ENCODE measurements around the gene LRRC10B. TPM values are rescaled to one million over a fixed set of nuclear protein-coding genes. Genes with fewer than 3 reads are reported as not detected.

Gene LRRC10B
- total RNA-seq, 1 experiment from 2014 or later: not detected

- intact Hi-C loops (cut with micrococcal nuclease): no loop called here
- POLR2A ChIA-PET: no interaction called here
- Histone ChIP-seq H4K20me1 (ENCODE audit: insufficient read depth) (no peaks in the 10 kb centered on the region), H3K79me2 (ENCODE audit: insufficient read depth, low read length) (no peaks in the 10 kb centered on the region), H3K4me3 (replicated peaks in 1 of 2; ENCODE audit: low read depth in 1 of 2, low read length in 2 of 2) (no peak overlapping the region), H3K9me3 (ENCODE audit: control insufficient read depth in 1 of 2, insufficient read depth in 1 of 2, low read depth in 1 of 2, low read length in 2 of 2) (no peaks in the 10 kb centered on the region), H3K27ac (ENCODE audit: low read depth, low read length) (no peak overlapping the region), H3K9ac (ENCODE audit: low read length) (no peak overlapping the region), H2AFZ (ENCODE audit: low read depth, low read length, poor library complexity, severe bottlenecking) (no peak overlapping the region), H3K4me1 (ENCODE audit: control insufficient read depth in 1 of 2, insufficient read depth in 2 of 2, low read length in 2 of 2) (peaks cover 6 to 23% of the 10 kb centered on the region in 2 experiments), H3K9me2 (ENCODE audit: insufficient read depth) (no peaks in the 10 kb centered on the region), H3K27me3 (ENCODE audit: insufficient read depth, low read length) (no peaks in the 10 kb centered on the region), H3K4me2 (ENCODE audit: low read length) (no peak overlapping the region), H3K36me3 (ENCODE audit: control insufficient read depth in 1 of 2, insufficient read depth in 2 of 2, low read length in 2 of 2) (no peaks in the 10 kb centered on the region; a peak in 1 of 4 replicates)
- ATAC-seq (no peak), DNase-seq (ENCODE audit: low read depth, low spot score) (no peak)
- BruUV-seq (replicated peaks): no TSS peak
- no peak for TF ChIP-seq ZFX (IDR thresholded peaks at IDR 0.05)
- no peak for TF ChIP-seq CEBPB (IDR thresholded peaks at IDR 0.05; ENCODE audit: low read depth)
- TF ChIP-seq POLR2AphosphoS5 (IDR thresholded peaks at IDR 0.05; ENCODE audit: low read depth, low read length): no peak
- no peak for TF ChIP-seq POLR2A (IDR thresholded peaks at IDR 0.05; ENCODE audit: borderline replicate concordance, extremely low read depth, insufficient read depth, insufficient read length)
- no peak for TF ChIP-seq ZNF274 (IDR thresholded peaks at IDR 0.05; ENCODE audit: low read depth, low read length)
- no peak for TF ChIP-seq TCF7L2 (IDR thresholded peaks at IDR 0.05; ENCODE audit: borderline replicate concordance, extremely low read depth, insufficient read depth, insufficient read length)
- no peak for TF ChIP-seq FOSL1 (IDR thresholded peaks at IDR 0.05; ENCODE audit: low read depth)
- TF ChIP-seq EGR1 (IDR thresholded peaks at IDR 0.05; ENCODE audit: low read depth): no peak
- no peak for TF ChIP-seq ELF1 (IDR thresholded peaks at IDR 0.05; ENCODE audit: borderline replicate concordance, low read depth)
- TF ChIP-seq REST (IDR thresholded peaks at IDR 0.05; ENCODE audit: low read depth): no peak
- TF ChIP-seq SIN3A (IDR thresholded peaks at IDR 0.05; ENCODE audit: low read depth): no peak
- no peak for TF ChIP-seq RAD21 (IDR thresholded peaks at IDR 0.05; ENCODE audit: low read depth)
- TF ChIP-seq CTCF (IDR thresholded peaks at IDR 0.05 in 2 of 3, conservative IDR thresholded peaks at IDR 0.05 in 1 of 3; ENCODE audit: borderline replicate concordance in 1 of 3, insufficient read depth in 1 of 3, low read depth in 2 of 3, low read length in 2 of 3): no peak
- no peak for TF ChIP-seq JUND (IDR thresholded peaks at IDR 0.05)
- TF ChIP-seq EZH2 (IDR thresholded peaks at IDR 0.05): no peak
- TF ChIP-seq SP1 (IDR thresholded peaks at IDR 0.05; ENCODE audit: low read depth): no peak
- no peak for TF ChIP-seq ZBTB33 (IDR thresholded peaks at IDR 0.05; ENCODE audit: extremely low read depth, insufficient replicate concordance, low read length)
- no peak for TF ChIP-seq ATF3 (IDR thresholded peaks at IDR 0.05)
- RAD21 ChIA-PET (ENCODE audit: low non-redundant PET in 1 of 2, low total read pairs in 2 of 2, uncharacterized antibody in 2 of 2, unreplicated experiment in 2 of 2): no interaction called here
- CTCF ChIA-PET: no interaction called here
Measured at GRCh38 chr11:61540528-61540927, 32.0 kb downstream of the LRRC10B start.

Data from HCT116 (cell line).